Measurements from ENCODE around the gene AKNA.

GRCh38 chr9:114342755-114343440, 44.9 kb downstream of the AKNA start:
- TF ChIP-seq RXRA (IDR thresholded peaks at IDR 0.05; ENCODE audit: borderline replicate concordance, low read depth) (no peak), EP300 (IDR thresholded peaks at IDR 0.05; ENCODE audit: borderline replicate concordance in 1 of 2, low read depth in 1 of 2, low read length in 1 of 2) (no peak), TCF12 (IDR thresholded peaks at IDR 0.05) (no peak), SIN3A (IDR thresholded peaks at IDR 0.05; ENCODE audit: borderline replicate concordance, low read depth, low read length) (no peak), POLR2AphosphoS5 (IDR thresholded peaks at IDR 0.05; ENCODE audit: low read depth, low read length) (no peak), RAD21 (IDR thresholded peaks at IDR 0.05; ENCODE audit: low read length) (no peak), RCOR1 (IDR thresholded peaks at IDR 0.05; ENCODE audit: low read length) (no peak)
- TF ChIP-seq, protein P1, sequence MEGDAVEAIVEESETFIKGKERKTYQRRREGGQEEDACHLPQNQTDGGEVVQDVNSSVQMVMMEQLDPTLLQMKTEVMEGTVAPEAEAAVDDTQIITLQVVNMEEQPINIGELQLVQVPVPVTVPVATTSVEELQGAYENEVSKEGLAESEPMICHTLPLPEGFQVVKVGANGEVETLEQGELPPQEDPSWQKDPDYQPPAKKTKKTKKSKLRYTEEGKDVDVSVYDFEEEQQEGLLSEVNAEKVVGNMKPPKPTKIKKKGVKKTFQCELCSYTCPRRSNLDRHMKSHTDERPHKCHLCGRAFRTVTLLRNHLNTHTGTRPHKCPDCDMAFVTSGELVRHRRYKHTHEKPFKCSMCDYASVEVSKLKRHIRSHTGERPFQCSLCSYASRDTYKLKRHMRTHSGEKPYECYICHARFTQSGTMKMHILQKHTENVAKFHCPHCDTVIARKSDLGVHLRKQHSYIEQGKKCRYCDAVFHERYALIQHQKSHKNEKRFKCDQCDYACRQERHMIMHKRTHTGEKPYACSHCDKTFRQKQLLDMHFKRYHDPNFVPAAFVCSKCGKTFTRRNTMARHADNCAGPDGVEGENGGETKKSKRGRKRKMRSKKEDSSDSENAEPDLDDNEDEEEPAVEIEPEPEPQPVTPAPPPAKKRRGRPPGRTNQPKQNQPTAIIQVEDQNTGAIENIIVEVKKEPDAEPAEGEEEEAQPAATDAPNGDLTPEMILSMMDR (IDR thresholded peaks at IDR 0.05), result no peak
